ENCODE results near the gene MARCHF2.

DNA sequence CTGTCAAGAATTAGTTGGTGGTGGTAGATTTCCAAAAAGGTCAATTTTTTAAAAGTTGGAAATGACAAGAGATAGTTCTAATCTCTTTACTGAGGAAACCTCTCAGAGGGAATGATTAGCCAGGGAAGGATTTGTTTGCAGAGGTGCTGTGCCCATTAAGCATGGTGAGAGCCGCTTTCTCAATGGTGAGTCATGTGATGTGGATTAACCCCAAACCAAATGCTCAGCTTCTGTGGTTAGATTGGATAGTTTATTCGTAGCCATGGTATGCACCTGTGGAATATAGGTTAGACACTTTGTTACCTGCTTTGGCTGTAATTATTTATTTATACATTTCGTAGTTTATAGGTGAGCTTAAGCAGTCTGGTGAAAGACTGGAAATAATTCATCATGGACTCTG lies 38.8 kb downstream of the MARCHF2 start:
- TF ChIP-seq CTCF (IDR thresholded peaks at IDR 0.05; ENCODE audit: low read length) (no peak), EZH2 (optimal IDR thresholded peaks at IDR 0.05; ENCODE audit: low read depth, low read length) (no peak)
